Limb (tissue), 2 donors: ENCODE measurements around the gene CITED2.

Experiments used
- DNase-seq, 2 donors: peaks; one replicate each; pipeline ENCODE4 v3.0.0-alpha.2; 2016; ENCODE audit errors: extremely low spot score in 2 of 2

CITED2 gene

DNA sequence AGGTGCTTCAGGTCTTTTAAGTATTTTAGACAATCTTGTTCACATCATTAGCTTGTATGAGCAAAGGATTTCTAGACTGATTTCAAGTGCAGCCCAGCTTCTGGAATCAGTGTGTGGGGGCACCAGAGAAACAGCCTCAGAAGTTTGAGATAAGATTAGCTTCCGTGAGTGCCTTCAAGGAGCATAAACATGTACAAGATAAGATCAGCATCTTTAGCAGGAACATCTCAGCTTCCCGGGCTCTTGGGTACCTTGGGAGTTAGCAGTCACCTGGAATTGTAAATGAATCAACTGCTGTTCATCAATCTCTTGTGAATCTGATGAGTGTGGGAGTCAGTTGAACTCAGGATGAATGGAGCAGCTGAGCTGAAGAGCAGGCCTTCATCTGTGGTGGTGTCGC, 12.0 kb upstream of the CITED2 start:
- no peak for DNase-seq

DNA sequence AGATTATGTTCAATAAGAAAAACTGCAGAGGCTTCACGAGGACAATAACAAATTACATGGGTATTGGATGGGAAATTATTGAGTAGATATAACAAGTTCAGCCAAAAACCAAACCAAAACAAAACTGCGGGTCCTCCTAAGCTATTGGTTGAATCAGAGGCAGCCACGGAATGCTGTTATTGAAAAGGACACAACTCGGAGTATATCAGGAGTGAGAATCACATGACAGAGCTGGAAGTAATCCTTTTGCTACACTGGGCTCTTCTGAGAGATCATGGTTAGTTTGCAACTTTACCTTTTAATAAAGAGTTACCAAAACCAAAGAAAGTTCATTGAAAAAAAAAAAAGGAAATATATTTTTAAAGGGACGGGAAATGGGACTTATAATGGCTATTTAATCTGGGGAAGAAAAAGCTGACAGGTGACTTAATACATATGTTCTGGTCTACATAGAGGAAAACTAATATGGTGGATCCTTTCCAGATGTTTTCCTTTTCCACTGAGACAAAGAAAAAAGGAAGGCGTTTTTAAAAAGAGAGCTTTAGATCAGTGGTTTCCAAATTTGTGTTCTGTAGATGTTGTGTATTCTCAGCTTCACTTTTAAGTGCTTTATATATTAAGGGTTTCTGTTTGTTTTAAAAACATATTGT, 6.9 kb upstream of the CITED2 start:
- no peak for DNase-seq

DNA sequence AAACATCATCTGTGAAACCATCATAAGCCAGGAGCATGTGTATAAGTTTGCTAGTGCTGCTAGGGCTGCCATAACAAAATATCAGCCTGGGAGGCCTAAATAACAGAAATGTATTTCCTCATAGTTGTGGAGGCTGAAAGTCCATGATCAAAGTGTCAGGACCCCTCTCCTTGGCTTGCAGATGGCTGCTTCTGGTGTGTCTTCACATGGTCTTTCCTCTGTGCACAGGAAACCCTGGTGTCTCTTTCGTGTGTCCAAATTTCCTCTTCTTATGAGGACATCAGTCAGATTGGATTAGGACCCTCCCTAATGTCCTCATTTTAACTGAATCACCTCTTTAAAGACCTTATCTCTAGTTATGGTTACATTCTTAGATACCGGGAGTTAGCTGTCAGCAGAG, 6.2 kb upstream of the CITED2 start:
- no peak for DNase-seq

DNA sequence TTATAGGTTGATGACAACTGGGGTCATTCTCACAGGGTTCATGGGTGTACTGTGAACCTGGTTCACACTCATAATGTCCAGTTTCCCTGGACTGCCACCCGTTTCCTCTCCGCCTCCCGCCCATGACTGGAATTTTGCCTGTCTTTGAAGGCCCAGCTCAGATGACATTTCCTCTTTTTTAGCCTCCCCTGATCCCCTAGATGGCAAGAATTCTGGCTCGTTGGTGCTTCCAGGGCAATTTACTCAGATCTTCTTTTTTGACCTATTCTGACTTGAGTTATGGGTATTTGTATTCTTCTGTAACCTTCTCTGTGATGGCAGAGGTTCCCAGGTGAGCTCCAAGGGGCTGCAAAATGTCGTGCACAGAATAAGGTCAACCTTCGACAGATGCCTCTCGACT, 5.7 kb upstream of the CITED2 start:
- DNase-seq, result no peak

DNA sequence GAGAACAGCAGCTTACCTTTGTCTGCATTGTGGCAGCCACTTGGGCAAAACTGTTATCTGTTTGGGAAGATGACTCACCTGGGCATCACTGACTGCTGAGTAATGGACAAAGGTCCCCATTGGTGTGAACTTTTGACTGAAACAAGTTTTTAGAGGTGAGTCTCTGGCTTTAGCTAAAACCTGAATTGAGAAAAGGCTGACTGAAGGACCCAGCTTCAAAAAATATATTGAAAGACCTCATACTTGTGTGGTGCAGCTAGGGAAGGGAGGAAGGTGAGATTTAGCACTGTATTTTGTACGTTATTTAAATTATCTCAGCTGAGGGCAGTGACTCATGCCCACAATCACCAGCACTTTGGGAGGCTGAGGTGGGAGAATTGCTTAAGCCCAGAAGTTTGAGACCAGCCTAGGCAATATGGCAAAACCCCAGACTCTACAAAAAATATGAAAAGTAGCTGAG, 4.5 kb upstream of the CITED2 start:
- no peak for DNase-seq

DNA sequence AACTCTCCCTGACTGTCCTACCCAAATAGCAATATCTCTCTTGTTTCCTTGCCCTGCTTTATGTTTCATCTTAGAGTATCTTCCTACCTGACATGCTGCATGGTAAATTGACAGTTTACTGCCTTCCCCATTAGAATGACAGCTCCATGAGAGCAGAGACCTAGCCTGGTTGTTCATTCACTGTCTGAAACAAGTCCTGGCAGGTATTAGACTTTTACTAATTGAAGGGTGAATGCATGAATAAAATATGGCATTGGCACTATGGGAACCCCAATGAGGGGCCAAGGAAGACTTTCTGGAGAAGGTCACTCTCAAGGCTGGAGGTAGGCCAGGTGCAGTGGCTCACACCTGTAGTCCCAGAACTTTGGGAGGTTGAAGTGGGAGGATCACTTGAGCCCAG, 3.8 kb upstream of the CITED2 start:
- no peak for DNase-seq

DNA sequence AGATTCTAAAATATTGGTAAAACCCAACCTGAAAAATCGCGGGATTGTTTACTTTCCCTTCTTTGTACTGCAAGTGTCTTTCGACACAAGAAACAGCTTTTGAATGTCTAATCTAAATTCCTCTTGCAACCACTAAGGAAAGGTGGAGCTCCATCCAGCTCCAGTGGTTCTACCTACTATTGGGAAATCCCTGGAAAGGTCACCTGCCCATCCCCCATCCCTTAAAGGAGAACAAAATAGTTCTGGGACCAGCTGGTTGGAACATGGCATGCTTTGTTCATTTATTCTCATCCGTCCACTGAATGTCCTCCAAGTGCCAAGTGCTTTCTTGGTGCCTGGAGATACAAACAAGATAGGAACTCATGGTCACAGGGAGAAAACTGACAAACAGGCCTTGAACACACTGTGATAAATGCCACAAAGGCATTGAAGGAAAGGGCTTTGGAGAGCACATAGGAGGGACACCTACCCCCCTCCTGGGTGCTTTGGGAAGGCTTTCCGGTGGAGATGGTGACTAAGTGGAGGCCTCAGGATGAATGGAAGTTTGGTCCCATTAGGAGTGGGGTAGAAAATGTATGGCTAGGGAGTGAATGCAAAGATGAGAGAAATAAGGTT, 2.3 kb upstream of the CITED2 start:
- DNase-seq, result no peak

DNA sequence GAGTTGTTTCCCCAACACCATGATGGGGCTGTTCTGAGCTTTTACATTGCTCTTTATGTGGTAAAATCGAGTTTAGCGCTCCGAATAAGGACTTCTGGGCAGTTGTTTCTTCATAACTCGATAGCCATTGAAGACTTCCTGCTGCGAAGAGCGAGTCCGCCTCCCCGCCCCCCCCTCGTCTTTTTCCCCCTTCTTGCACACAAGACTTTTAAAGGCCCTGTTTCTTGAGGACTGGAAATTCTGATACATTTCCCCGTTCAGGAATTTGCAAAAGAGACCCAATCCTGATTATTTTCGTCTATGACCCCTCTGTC, 1.5 kb upstream of the CITED2 start:
- DNase-seq, result peak in 1 of 2 donors; percentile 71

DNA sequence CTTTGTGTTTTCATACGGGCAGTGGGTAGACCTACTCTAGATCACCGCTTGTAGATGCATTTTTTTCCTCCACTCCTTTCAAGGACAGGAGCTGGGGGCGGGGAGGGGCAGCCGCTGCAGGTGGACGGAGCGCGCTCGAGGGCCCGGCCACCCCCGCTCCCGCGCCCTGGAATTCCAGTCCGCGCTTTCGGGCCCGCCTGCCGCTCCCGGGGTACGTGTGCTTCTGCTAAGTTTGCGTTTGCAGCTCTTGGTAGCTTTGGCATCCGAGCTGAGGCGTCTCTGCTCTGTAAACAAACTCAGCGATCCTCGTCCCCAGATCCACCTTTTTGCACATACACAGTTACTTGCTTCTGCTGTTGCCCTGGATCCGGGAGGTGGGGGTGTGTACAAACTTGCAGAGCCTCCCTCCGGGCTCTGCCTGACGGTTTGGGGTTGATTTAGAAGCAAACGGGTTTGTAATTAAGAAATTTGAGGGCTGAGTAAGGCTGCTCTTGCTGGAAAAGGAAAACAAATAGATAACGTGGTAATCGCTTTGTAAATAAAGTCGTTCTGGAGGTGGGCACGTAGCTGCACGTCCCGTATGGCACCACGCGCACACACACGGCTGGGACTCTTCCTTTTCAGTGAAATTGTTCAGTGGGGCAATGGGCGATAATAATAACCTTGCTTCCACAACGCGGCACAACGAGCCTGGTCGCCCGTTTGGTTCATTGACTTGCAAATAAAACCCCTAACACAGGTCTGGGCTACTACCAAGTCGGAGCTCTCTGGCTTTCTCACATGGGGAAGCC, 973 bp upstream of the CITED2 start:
- peak; percentile 93 to 95 for DNase-seq

DNA sequence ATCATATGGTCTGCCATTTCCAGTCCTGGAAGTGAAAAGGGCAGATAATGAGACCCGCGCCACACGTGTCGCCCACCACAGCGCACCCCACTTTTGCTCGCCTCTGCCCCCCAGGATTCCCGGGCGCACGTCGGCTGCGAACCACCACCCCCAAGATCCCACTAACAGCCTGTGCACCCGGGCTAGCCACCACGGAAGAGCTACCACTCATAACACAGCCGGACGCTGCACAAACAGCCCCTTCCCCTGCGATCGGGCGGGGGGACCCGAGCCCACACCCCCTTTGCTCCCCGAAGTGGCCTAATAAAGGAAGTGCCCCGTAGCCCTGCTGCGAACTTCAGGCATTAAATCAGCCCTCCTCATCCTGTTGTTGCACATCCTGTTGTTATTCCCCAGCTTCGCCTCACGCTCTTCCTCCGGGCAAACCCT, 506 bp downstream of the CITED2 start:
- no peak for DNase-seq

DNA sequence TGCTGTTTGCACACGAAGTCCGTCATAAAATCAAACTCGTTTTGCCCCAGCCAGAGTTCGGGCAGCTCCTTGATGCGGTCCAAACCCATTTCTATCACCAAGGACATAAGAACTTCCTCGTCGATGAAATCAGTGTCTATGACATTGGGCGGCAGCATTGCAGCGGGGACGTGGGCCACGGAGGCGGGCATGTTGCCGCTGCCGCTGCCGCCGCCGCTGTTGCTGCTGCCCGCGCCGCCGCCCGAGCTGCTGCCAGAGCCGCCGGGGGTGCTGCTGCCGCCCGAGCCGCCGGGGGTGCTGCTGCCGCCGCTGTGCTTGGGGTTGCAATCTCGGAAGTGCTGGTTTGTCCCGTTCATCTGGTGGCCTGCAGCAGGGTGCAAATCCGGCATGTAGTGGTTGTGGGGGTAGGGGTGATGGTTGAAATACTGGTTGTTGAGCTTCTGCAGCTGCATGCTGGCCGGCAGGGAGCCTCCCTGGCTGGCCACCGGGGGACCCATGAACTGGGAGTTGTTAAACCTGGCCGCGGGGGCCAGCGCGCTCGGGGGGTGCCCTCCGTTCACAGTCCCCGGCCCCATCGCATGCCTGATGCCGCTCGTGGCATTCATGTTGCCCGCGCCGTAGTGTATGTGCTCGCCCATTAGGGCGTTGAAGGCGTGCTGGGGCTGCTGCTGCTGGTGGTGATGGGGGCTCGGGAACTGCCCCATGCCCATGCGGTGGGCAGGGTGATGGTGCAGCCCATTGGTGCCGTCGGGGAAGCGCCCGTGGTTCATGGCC, 1.1 kb downstream of the CITED2 start:
- peak; percentile 68 to 84 for DNase-seq

DNA sequence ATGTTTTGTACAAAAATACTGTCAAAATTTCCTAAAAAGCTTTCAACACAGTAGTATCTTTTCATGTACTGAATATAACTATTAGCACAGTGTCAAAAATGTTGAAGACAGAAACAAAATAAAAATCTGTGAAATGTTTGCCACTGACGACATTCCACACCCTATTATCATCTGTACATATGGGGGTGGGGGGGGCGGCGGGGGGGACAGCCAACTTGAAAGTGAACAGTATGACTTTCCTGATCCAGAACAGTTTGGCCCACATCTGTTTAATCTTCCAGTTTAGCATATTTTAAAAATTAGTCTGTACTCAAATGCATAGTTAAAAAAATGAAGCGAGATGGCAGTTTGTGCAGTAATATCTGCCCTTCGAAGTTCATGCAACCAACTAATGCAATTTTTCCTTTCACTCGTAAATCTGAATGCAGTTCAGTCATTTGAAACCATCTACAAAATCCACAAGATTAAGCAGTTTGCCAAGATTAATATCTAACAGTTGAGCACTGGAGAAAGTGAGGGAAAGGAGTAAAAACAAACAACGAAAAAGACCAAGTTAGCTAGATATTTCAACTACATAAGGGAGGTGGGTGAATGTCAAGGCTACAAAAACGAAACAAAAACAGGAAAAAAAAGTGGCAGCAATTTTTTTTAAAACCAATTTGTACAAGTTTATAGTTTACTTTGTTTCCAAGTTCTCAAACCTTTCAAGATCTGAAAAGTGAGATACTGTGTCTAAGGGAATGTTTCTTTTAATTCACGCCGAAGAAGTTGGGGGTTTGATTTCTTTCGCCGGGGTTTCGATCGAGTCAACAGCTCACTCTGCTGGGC, 1.9 kb downstream of the CITED2 start:
- DNase-seq, result no peak

DNA sequence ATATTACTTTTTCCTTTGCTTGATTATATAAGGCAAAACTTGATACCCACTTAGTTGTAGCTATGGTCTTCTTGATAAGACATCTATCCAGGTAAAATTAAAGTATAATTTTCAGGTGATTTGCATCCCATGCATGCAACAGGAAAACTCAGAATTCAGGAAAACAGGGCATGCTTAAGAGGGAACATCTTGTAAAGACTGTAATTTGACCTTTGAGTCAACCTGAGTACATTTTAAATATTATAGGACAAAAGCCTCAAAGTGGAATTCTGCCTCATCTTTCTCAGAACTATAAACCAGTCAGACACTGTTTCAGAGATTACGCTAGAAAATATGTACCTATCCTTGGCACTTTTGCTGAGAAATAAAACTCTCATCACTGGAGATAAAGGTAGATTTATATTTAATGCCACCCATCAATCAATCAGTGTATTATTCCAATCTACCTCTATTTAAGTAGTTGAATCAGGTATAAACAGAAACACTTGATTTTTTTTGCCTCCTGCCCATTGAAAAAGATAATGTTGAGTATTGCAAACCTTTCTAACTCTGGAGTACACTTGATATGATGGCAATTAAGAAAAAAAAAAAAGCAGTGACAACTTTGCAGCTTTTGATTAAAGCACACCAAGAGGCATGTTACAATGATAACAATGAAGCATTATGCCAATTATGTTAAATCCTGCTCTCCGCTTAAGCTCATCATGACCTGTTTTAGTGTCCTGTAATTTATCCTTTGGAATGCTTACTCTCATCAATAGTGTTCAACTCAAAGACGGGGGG, 2.8 kb downstream of the CITED2 start:
- no peak for DNase-seq

DNA sequence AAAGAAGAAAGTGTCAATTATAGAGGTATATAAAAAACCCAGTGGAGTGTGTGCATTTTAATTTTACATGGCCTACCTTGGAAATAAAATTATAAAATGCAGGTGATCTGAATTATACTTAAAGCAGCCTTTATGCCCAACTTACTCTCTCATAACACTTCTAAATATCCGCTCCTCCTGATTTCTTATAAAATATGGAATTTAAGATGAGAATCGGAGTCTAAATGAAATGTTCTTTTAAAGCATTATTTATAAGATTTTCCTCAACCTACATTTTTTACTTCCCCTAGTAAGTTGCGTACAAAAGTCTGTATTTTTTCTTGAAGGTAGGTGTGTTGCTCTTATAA, 3.5 kb downstream of the CITED2 start:
- no peak for DNase-seq

DNA sequence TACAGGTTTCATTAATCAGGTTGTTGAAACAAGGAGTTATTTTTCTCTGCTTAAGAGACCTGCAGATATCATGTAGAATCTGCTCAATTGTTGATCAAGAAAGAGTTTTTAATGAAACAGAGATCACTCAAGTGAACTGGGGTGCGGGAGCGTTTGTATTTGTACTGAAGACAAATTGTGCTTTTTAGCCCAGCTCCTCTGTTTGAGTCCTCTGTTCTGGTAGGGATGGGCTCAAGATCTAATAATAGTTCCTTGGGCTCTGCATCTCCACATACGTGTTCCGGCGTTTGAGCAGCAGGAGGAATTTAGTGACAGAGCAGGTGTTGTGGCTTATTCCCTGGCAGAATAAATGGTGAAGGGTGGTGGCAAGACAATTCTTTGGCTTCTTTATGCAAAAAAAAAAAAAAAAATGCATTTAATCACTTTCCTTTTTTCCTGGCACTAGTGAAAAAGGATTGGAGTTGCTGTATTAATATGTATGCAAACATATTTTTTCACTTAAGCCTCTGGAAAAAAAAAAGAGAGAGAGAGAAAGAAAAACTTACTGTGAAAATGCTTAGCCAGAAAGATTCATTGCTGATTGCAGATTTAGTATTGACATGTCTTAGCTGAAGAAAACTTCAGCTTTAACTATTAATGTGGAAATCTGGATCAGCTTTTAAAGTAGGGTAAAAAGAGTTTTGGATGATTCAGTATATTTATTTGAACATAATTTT, 4.0 kb downstream of the CITED2 start:
- peak in 1 of 2 donors; percentile 55 for DNase-seq

DNA sequence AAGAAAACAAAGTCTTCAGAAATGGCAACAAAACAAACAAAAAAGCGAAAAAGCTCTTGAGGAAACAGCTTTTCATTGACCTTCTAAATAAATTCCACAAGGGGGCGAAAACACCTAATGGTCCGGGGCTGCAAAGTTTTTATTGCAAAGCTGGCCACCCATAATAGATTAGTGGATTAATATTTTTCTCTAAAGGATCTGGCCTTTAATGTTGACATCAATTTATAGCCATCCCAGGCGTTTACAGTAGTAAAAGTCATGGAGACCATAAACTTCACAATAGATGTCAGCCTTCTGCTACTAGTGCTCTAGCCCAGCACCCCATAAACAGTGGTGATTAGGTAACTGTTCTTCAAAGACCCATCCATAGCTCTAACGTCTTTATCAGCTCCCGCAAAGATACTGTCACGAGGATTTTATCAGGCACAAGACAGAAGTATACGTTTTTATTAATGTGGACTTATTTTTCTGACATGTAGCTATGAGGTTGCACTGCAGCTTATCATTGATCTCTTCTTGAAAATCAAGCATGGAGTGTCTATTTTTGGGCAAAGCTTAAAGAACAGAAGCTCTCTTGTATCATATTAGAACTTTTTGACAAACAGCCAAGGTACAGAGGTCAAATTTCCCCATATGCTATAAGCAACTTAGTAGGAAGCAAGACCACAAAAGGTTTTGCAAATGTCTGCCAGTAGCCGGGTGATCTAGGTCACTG, 4.7 kb downstream of the CITED2 start:
- peak in 1 of 2 donors; percentile 78 for DNase-seq

DNA sequence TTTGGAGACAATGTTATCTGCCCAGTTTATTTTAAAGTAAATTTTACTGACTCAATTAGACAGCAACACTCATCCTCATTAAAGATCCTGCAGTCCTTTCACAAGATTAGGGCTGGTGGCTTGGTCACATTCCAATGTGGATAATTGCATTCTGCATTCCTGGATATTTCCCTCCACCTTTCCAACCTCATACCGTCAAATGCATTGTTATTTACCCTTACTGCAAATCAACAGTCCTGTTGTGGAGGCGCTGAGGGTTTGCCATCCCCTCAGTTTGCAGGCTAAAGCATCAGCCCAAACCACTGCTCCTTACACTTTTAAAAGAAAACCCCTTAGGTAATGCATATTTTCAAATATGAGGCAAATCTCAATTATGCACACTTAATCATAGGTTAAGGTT, 5.4 kb downstream of the CITED2 start:
- DNase-seq, result no peak

DNA sequence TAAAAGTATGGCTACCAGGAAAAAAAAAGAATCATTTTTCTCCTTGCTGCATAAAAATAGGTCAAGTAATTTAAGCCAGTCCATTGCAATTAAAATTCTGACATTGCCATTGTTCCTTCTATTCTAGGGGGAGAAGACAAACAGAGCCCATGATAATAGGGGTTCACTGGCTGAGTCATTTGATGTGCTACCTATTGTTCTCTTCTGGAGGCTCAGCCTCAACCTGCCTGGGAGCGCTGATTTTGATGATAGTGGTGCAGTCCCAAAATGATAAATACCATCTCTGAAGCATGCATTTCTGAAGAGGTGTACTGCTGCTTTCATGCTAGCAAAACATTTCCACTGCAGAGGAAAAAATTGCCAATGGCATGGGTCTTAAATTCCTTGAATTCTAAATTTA, 5.8 kb downstream of the CITED2 start:
- DNase-seq, result no peak

DNA sequence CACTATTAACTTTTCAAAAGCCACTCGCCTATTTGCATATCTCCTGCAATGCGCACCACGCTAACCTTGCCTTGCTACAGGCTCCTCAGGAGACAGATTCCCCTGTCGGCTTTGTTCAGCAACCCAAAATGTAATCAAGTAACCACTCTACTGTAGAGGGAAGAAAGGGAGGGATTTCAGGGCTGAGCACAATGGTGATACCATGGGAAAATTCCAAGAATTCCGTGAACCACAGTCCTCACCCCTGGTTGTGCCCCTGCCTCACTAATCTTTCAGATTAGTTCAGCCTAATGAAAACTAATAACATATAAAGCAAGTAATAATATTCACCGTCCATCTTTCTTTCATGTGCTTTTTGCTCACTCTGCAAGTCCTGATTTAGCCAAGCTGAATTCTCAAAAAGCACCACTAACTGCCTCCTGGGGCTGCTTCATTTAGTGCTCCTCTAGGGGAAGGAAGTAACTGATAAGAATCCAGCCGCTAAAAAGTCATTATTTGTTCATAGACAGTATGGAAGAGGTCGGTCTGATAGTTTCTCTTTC, 6.6 kb downstream of the CITED2 start:
- no peak for DNase-seq
